ENCODE measurements around the gene ARID3A. TPM values are rescaled to one million over a fixed set of nuclear protein-coding genes. Genes with fewer than 3 reads are reported as not detected.

Gene ARID3A
- total and polyA plus RNA-seq, 7 donors: 1.4 to 11.6 (median 3.7) TPM

DNA sequence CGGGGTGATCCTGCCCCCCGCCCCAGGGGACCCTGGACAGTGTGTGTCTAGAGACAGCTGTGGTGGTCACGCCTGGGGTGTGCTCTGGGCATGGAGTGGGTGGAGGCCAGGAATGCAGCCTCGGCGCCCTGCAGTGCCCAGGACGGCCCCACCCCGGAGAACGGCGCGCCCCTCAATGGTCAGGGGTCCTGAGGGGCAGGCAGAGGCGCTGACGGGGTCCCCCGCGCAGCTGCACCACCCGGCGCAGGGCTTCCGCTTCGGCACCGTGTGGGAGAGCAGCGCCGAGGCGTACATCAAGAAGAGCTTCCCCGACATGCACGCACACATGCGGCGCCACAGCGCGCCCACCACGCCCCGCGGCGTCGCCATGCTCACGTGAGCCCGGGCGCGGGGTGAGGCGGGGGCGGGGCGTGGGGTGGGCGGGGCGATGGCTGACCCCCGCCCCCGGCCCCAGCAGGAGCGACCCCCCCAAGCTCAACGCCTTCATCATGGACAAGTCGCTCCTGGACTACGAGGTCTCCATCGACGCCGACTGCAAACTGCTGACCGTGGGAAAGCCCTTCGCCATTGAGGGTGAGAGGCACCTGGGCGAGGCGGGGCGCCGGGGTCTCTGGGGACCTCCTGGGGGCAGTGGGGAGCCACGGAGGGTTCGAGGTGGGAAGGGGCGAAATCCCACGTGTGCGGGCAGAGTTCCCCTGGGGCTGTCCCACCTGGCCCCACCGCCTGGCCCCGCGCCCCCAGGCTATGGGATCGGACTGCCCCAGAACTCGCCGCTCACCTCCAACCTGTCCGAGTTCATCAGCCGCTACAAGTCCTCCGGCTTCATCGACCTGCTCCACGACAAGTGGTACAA, 81.8 kb downstream of the ARID3A start:
- intact Hi-C loops (cut with DNase I): no loop called here
- no peak overlapping the region for H3K4me3 ChIP-seq
- H3K36me3 ChIP-seq: peaks cover 27 to 35% (median 30%) of the 10 kb centered on the region in 4 donors
- no peak for TF ChIP-seq POLR2A (IDR thresholded peaks at IDR 0.05)
- 79 to 94% methylated on average over 73 of the region's 73 CpGs for WGBS, 2 donors
- H3K27ac ChIP-seq: no peak overlapping the region
- H3K27me3 ChIP-seq: peaks cover 0 to 11% (median 8%) of the 10 kb centered on the region in 3 donors
- no peak for DNase-seq
- peaks cover 0 to 12% (median 0%) of the 10 kb centered on the region in 4 donors for H3K4me1 ChIP-seq
- H3K9me3 ChIP-seq: no peaks in the 10 kb centered on the region

DNA sequence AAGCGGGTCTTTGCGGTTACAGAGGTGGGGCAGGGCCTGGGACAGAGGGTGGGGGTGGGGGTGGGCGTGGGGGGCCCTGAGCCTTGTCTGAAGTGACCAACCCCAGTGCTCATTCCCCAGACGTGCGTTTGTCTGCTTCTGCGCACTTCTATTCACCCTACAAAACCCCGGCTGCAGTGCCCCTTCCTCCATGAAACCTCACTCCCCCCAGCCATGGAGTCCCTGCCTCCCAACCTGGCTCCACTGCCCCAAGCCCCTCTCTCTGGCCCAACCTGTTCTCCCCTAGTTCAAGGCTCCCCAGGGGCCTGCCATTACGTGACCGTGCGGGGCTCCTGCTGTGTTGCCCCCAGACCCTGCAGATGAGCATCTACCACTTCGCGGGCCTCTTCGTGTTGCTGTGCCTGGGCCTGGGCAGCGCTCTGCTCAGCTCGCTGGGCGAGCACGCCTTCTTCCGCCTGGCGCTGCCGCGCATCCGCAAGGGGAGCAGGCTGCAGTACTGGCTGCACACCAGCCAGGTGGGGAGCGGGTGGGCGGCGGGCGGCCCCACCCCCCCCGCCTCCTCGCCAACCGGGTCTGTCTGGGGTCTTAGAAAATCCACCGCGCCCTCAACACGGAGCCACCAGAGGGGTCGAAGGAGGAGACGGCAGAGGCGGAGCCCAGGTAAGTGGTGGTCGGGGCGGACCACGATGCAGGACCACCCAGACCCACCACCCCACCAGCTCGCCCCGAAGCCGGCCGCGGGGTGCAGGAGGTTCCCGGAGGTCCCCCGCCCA, 82.6 kb downstream of the ARID3A start:
- no peak for DNase-seq
- intact Hi-C loops (cut with DNase I): no loop called here
- Histone ChIP-seq H3K4me1 (peaks cover 0 to 12% (median 0%) of the 10 kb centered on the region in 4 donors), H3K27me3 (peaks cover 0 to 2% (median 0%) of the 10 kb centered on the region in 3 donors), H3K27ac (peak overlapping the region in 3 of 4 donors; percentile 1 to 64 (median 61)), H3K36me3 (peaks cover 31 to 43% (median 38%) of the 10 kb centered on the region in 4 donors), H3K9me3 (no peaks in the 10 kb centered on the region), H3K4me3 (no peak overlapping the region)
- TF ChIP-seq POLR2A (IDR thresholded peaks at IDR 0.05) (no peak), EP300 (IDR thresholded peaks at IDR 0.05) (no peak)
- WGBS, 2 donors: 93 to 94% methylated on average over 45 of the region's 45 CpGs

GRCh38 chr19:1009041-1009980, 83.5 kb downstream of the ARID3A start:
- peaks cover 35 to 52% (median 46%) of the 10 kb centered on the region in 4 donors for H3K36me3 ChIP-seq
- DNase-seq: no peak
- 82 to 83% methylated on average over 92 of the region's 92 CpGs for WGBS, 2 donors

DNA sequence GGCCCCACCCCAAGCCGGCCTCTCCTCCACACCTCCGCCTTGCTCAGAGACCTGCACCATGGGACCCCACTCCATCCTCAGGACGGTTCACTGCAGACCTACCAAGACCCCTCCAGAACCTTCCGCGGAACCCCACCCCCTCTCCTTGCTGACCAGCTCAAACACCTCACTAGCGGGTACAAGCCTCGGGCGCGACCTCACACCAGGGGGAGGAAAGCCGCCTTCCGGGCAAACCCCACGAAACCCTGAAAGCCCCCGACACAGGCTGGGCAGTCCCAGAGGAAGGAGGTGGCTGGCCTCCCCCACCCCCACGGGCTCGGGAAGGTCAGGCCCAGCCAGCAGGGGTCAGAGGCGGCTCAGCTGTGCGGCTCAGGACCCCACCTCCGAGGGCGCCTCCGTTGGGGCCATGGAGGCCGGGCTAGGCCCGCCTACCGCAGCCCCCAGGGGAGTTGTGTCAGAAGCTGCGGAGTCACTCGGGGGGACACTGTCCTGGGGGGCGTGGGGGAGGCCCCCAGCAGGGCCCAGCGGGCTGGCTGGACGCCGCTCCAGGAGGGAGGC, 84.2 kb downstream of the ARID3A start:
- 89 to 90% methylated on average over 29 of the region's 29 CpGs for WGBS, 2 donors
- peaks cover 35 to 55% (median 46%) of the 10 kb centered on the region in 4 donors for H3K36me3 ChIP-seq

More at GRCh38 chr19:1009041-1009980, 83.5 kb downstream of the ARID3A start:
- H3K4me1 ChIP-seq: peaks cover 0 to 16% (median 0%) of the 10 kb centered on the region in 4 donors
- intact Hi-C loops (cut with DNase I): no loop called here
- no peaks in the 10 kb centered on the region for H3K27me3 ChIP-seq
- peak overlapping the region in 3 of 4 donors; percentile 1 to 64 (median 61) for H3K27ac ChIP-seq
- H3K4me3 ChIP-seq: no peak overlapping the region
- H3K9me3 ChIP-seq: no peaks in the 10 kb centered on the region
- no peak for TF ChIP-seq EP300 (IDR thresholded peaks at IDR 0.05)
- TF ChIP-seq POLR2A (IDR thresholded peaks at IDR 0.05): no peak

DNA sequence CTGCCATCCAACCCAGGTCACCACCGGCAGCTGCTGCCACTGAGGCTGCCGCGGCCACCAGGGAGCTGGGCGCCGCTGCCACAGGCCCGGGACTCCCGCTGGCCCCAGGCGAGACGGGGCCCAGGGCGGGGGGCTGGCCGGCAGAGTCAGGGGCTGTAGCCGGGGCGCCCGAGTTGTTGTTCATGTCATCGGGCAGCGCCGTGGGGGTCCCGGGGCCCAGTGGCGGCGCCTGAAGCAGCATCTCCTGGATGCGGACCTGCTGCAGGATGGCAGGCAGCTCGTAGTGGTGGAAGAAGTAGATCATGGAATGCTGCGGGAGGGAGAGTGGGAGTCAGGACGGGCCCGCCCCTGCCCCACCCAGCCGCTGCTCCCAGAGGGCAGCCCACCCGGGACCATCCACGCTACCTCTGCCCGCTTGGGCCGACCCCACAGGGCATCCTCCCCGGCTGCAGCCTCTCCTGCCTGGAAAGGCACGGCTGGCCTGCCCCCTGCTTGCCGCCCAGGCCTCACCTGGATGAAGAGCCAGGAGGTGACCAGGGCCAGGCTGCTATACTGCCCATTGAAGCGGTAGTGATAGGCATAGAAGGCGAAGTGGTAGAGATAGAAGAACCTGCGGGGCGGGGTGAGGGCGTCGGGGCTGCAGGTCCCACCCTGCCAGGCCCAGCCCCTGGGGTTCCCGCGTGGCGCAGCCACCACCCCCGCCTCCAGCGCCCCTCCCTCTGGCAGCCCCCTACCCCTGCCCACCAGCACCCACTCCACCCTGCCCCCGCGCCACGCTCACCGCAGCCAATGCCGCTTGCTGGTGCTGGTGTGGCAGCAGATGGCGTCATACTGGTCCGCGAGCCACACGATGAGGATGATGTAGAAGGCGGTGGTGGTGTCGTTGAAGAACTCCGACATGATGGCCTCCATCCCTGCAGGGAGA, 85.0 kb downstream of the ARID3A start:
- H3K27ac ChIP-seq: peak overlapping the region in 2 of 4 donors; percentile 61 to 64
- peaks cover 0 to 32% (median 12%) of the 10 kb centered on the region in 4 donors for H3K4me1 ChIP-seq
- no peak overlapping the region for H3K4me3 ChIP-seq
- DNase-seq: no peak
- no peaks in the 10 kb centered on the region for H3K27me3 ChIP-seq
- no peaks in the 10 kb centered on the region for H3K9me3 ChIP-seq
- TF ChIP-seq POLR2AphosphoS5 (IDR thresholded peaks at IDR 0.05): no peak
- no peak for TF ChIP-seq EP300 (IDR thresholded peaks at IDR 0.05)
- TF ChIP-seq POLR2A (IDR thresholded peaks at IDR 0.05): no peak
- TF ChIP-seq, protein P1, sequence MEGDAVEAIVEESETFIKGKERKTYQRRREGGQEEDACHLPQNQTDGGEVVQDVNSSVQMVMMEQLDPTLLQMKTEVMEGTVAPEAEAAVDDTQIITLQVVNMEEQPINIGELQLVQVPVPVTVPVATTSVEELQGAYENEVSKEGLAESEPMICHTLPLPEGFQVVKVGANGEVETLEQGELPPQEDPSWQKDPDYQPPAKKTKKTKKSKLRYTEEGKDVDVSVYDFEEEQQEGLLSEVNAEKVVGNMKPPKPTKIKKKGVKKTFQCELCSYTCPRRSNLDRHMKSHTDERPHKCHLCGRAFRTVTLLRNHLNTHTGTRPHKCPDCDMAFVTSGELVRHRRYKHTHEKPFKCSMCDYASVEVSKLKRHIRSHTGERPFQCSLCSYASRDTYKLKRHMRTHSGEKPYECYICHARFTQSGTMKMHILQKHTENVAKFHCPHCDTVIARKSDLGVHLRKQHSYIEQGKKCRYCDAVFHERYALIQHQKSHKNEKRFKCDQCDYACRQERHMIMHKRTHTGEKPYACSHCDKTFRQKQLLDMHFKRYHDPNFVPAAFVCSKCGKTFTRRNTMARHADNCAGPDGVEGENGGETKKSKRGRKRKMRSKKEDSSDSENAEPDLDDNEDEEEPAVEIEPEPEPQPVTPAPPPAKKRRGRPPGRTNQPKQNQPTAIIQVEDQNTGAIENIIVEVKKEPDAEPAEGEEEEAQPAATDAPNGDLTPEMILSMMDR (IDR thresholded peaks at IDR 0.05): no peak
- H3K36me3 ChIP-seq: peaks cover 35 to 55% (median 46%) of the 10 kb centered on the region in 4 donors
- WGBS, 2 donors: 91 to 95% methylated on average over 56 of the region's 56 CpGs
- intact Hi-C loops (cut with DNase I): no loop called here

More for the DNA sequence above, 84.2 kb downstream of the ARID3A start:
- H3K9me3 ChIP-seq: no peaks in the 10 kb centered on the region
- H3K27me3 ChIP-seq: no peaks in the 10 kb centered on the region
- peak overlapping the region in 3 of 4 donors; percentile 1 to 64 (median 61) for H3K27ac ChIP-seq
- H3K4me1 ChIP-seq: peaks cover 0 to 24% (median 5%) of the 10 kb centered on the region in 4 donors
- intact Hi-C loops (cut with DNase I): no loop called here
- TF ChIP-seq POLR2A (IDR thresholded peaks at IDR 0.05) (no peak), EP300 (IDR thresholded peaks at IDR 0.05) (no peak), POLR2AphosphoS5 (IDR thresholded peaks at IDR 0.05) (no peak)
- TF ChIP-seq, protein P1 (IDR thresholded peaks at IDR 0.05): no peak
- DNase-seq: no peak
- no peak overlapping the region for H3K4me3 ChIP-seq

Data from sigmoid colon (tissue), 7 donors.